HepG2 (cell line): ENCODE measurements around the gene SNED1. TPM values are rescaled to one million over a fixed set of nuclear protein-coding genes. Genes with fewer than 3 reads are reported as not detected.

Source experiments
- polyA plus RNA-seq, 8 experiments: library from polyadenylated mRNA; depleted of rRNA in 3 of 8; stranded (reverse) in 7 of 8; unstranded in 1 of 8; fragments of >200 nt; fragmentation: Illumina TruSeq in 4 of 8; extraction: Trizol in 4 of 8; gene quantifications; 2 replicates each; pipeline versions ENCODE4 v1.2.1 to v1.2.3, GENCODE V29; 2011 to 2016; ENCODE audit warnings: low read depth in 4 of 8, missing spikeins in 1 of 8, mixed read lengths in 1 of 8; ENCODE audit not compliant: insufficient read depth in 1 of 8
- total RNA-seq, 5 experiments: library from RNA; depleted of rRNA; stranded (reverse); fragments of >200 nt; fragmentation: Illumina TruSeq; extraction: Trizol; gene quantifications; 2 replicates each; pipeline ENCODE4 v1.2.3, GENCODE V29; 2016; ENCODE audit warnings: low read depth in 1 of 5
- TF ChIP-seq, protein P1 (sequence below), 2 experiments: fragments of 450-650 bp in 1 of 2; sonication (generic) in 1 of 2; formaldehyde crosslinking in 1 of 2; IDR thresholded peaks; 2 replicates each; pipeline versions ENCODE4 v1.6.1 to v1.8.0; 2016 to 2022; ENCODE audit warnings: antibody characterized with exemption in 1 of 2, mild to moderate bottlenecking in 1 of 2, missing genetic modification reagents in 1 of 2

Gene SNED1
- total and polyA plus RNA-seq, 2 of the 13 experiments (the other 11 are each of a cell fraction or from before 2014, with no cell fraction given), result 0.15 to 0.65 TPM

DNA sequence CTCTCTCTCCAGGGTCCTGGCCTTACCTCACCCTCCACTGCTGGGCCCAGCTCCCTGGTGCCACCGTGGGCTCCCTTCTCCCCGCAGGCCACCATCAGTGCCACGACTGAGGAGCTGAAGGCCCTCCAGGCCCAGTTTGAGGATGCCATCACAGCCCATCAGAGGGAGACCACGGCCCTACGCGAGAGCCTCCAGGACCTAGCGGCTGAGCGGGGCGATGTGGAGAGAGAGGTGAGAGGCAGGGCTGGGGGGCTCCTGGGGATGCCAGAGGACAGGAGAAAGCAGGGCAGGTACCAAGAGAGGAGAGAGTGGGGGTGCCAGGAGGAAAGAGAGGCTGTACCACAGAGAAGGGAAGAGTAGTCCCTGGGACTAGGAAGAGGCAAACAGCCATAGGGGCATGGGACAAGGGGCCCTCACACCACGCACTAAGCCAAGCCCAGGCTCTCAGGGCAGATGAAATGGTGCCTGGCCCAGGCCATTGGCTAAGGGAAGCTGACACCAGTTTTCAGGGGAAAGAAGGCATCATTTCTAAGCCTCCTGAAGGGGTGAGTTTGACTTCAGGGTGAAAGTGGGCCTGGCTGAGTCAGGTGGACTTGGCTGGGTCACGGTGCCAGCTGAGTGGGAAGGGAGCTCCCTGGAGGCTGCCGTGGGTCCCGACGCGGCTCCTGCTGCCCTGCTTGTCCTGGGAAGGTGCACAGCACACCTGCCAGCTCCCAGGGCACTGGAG lies 39.0 kb upstream of the SNED1 start (continued):
- TF ChIP-seq, protein P1, sequence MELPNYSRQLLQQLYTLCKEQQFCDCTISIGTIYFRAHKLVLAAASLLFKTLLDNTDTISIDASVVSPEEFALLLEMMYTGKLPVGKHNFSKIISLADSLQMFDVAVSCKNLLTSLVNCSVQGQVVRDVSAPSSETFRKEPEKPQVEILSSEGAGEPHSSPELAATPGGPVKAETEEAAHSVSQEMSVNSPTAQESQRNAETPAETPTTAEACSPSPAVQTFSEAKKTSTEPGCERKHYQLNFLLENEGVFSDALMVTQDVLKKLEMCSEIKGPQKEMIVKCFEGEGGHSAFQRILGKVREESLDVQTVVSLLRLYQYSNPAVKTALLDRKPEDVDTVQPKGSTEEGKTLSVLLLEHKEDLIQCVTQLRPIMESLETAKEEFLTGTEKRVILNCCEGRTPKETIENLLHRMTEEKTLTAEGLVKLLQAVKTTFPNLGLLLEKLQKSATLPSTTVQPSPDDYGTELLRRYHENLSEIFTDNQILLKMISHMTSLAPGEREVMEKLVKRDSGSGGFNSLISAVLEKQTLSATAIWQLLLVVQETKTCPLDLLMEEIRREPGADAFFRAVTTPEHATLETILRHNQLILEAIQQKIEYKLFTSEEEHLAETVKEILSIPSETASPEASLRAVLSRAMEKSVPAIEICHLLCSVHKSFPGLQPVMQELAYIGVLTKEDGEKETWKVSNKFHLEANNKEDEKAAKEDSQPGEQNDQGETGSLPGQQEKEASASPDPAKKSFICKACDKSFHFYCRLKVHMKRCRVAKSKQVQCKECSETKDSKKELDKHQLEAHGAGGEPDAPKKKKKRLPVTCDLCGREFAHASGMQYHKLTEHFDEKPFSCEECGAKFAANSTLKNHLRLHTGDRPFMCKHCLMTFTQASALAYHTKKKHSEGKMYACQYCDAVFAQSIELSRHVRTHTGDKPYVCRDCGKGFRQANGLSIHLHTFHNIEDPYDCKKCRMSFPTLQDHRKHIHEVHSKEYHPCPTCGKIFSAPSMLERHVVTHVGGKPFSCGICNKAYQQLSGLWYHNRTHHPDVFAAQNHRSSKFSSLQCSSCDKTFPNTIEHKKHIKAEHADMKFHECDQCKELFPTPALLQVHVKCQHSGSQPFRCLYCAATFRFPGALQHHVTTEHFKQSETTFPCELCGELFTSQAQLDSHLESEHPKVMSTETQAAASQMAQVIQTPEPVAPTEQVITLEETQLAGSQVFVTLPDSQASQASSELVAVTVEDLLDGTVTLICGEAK (IDR thresholded peaks at IDR 0.05), result no peak
- TF ChIP-seq, protein P1 (CRISPR knock-in tag; IDR thresholded peaks at IDR 0.05), result 0 out of 2 replicates have a peak, but pooled peaks have one; percentile 68
